Measurements from ENCODE around the gene MRPS22.
"Not testable (repeated sequence)": the region's sequence is repeated elsewhere in the genome, so short reads cannot be mapped to it uniquely, and the experiment has no call there.

Gene MRPS22

GRCh38 chr3:139396707-139397106 is 52.9 kb downstream of the MRPS22 start:
- DNase-seq (ENCODE audit: low spot score), result no peak

DNA sequence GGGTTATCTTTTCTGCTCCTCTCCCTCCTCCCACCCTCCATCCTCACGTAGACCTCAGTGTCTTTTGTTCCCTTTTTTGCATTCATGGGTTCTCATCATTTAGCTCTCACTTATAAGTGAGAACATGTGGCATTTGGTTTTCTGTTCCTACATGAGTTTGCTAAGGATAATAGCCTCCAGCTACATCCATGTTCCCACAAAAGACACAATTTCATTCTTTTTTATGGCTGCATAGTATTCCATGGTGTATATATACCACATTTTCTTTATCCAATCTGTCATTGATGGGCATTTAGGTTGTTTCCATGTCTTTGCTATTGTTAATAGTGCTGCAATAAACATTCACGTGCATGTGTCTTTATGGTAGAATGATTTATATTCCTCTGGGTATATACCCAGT is 57.3 kb downstream of the MRPS22 start:
- not testable (repeated sequence) for DNase-seq (ENCODE audit: low spot score)
